Fibroblast of mammary gland (primary cell): Measurements from ENCODE around the gene PRR29.

Experiments used
- DNase-seq: peaks from one replicate; pipeline ENCODE4 v3.0.0-alpha.2; 2010; ENCODE audit warnings: low read depth
- H3K4me3 ChIP-seq: 2 replicates; pipeline ENCODE4 v1.5.1; 2011; ENCODE audit warnings: low read depth, mild to moderate bottlenecking, low read length, moderate library complexity; ENCODE audit not compliant: control insufficient read depth
- CTCF ChIP-seq: conservative IDR thresholded peaks from 2 replicates; pipeline ENCODE4 v1.5.1; 2011; ENCODE audit warnings: low read depth, low read length, inconsistent platforms; ENCODE audit not compliant: control insufficient read depth, insufficient read depth

Gene PRR29

GRCh38 chr17:64007838-64008282 lies 9.7 kb downstream of the PRR29 start:
- TF ChIP-seq CTCF, result no peak
- H3K4me3 ChIP-seq, result no peak overlapping the region
- no peak for DNase-seq

- no peak overlapping the region for H3K4me3 ChIP-seq
- DNase-seq, result no peak
- TF ChIP-seq CTCF, result no peak
These were observed 10.2 kb downstream of the PRR29 start for GRCh38 chr17:64008346-64008745.

GRCh38 chr17:64008830-64009229 lies 10.7 kb downstream of the PRR29 start:
- TF ChIP-seq CTCF, result no peak
- no peak overlapping the region for H3K4me3 ChIP-seq
- DNase-seq, result no peak

GRCh38 chr17:64009571-64010402 lies 11.6 kb downstream of the PRR29 start:
- DNase-seq, result peak; percentile 55
- H3K4me3 ChIP-seq, result no peak overlapping the region
- TF ChIP-seq CTCF, result no peak

GRCh38 chr17:64015447-64015846 lies 17.3 kb downstream of the PRR29 start:
- TF ChIP-seq CTCF, result no peak
- no peak overlapping the region for H3K4me3 ChIP-seq
- DNase-seq, result no peak

GRCh38 chr17:64016231-64016784 lies 18.2 kb downstream of the PRR29 start:
- TF ChIP-seq CTCF, result peak; percentile 14
- DNase-seq, result no peak
- no peak overlapping the region for H3K4me3 ChIP-seq
